WTC11 (cell line): ENCODE data around the gene CAMTA1. TPM values are rescaled to one million over a fixed set of nuclear protein-coding genes. Genes with fewer than 3 reads are reported as not detected.

Experiments
- ATAC-seq: fragments of 200-7000 bp; cut with Tn5 transposase; 2 replicates; pipeline ENCODE4 v1.10.0; 2021; ENCODE audit warnings: mild to moderate bottlenecking, moderate library complexity
- CTCF ChIA-PET: fragments of 300-600 bp; sonication (Branson Sonifier 250); formaldehyde crosslinking; loops from one replicate; lab custom pipeline; 2021; ENCODE audit warnings: antibody characterized with exemption; lab: Charles Lee
- POLR2A ChIA-PET: fragments of 350-600 bp; sonication (Branson Sonifier 250); formaldehyde crosslinking; loops from one replicate; lab custom pipeline; 2021; ENCODE audit warnings: antibody characterized with exemption; lab: Charles Lee
- DNase-seq: peaks from one replicate; pipeline ENCODE4 v3.0.0; 2021; ENCODE audit warnings: low spot score
- H3K27ac Mint-ChIP-seq: 2 replicates; pipeline ENCODE4 v1.8.0; 2021; ENCODE audit warnings: mixed read lengths
- H3K27me3 Mint-ChIP-seq: 2 replicates; pipeline ENCODE4 v1.8.0; 2021; ENCODE audit warnings: low read depth, mild to moderate bottlenecking, moderate library complexity, mixed read lengths
- H3K36me3 Mint-ChIP-seq: 2 replicates; pipeline ENCODE4 v1.8.0; 2021; ENCODE audit warnings: mixed read lengths
- H3K4me1 Mint-ChIP-seq: 2 replicates; pipeline ENCODE4 v1.8.0; 2022; ENCODE audit warnings: mixed read lengths
- H3K4me3 Mint-ChIP-seq: 2 replicates; pipeline ENCODE4 v1.8.0; 2021; ENCODE audit warnings: mild to moderate bottlenecking, moderate library complexity, mixed read lengths
- H3K9me3 Mint-ChIP-seq: 2 replicates; pipeline ENCODE4 v1.8.0; 2021; ENCODE audit warnings: mixed read lengths
- AR ChIP-seq: fragments of 250-450 bp; sonication (Bioruptor Pico); IDR thresholded peaks from 2 replicates; pipeline ENCODE4 v1.9.0; 2021; ENCODE audit warnings: mild to moderate bottlenecking
- EMX1 ChIP-seq: fragments of 250-450 bp; sonication (Bioruptor Pico); IDR thresholded peaks from 2 replicates; pipeline ENCODE4 v1.8.0; 2021; ENCODE audit warnings: mild to moderate bottlenecking
- GTF2I ChIP-seq: fragments of 250-450 bp; sonication (Bioruptor Pico); conservative IDR thresholded peaks from 2 replicates; pipeline ENCODE4 v1.4.0; 2021; ENCODE audit warnings: mild to moderate bottlenecking
- KAT7 ChIP-seq: sonication (generic); formaldehyde crosslinking; IDR thresholded peaks from 2 replicates; pipeline ENCODE4 v1.8.1; 2023; ENCODE audit warnings: missing genetic modification reagents, mild to moderate bottlenecking, borderline replicate concordance
- MYBL2 ChIP-seq: sonication (generic); formaldehyde crosslinking; IDR thresholded peaks from 2 replicates; pipeline ENCODE4 v1.8.1; 2023; ENCODE audit warnings: mild to moderate bottlenecking, moderate library complexity, missing genetic modification reagents
- NR2C2 ChIP-seq: sonication (generic); formaldehyde crosslinking; IDR thresholded peaks from 2 replicates; pipeline ENCODE4 v1.8.0; 2022; ENCODE audit warnings: mild to moderate bottlenecking, missing genetic modification reagents
- PRDM15 ChIP-seq: sonication (generic); formaldehyde crosslinking; IDR thresholded peaks from 2 replicates; pipeline ENCODE4 v1.8.0; 2022; ENCODE audit warnings: missing genetic modification reagents
- SMAD3 ChIP-seq: sonication (generic); formaldehyde crosslinking; IDR thresholded peaks from 2 replicates; pipeline ENCODE4 v1.8.0; 2022; ENCODE audit warnings: missing genetic modification reagents, mild to moderate bottlenecking, borderline replicate concordance
- SOX15 ChIP-seq: fragments of 250-450 bp; sonication (Bioruptor Pico); IDR thresholded peaks from 2 replicates; pipeline ENCODE4 v1.9.0; 2021; ENCODE audit warnings: mild to moderate bottlenecking
- TEAD1 ChIP-seq: sonication (generic); formaldehyde crosslinking; IDR thresholded peaks from 2 replicates; pipeline ENCODE4 v1.8.0; 2022; ENCODE audit warnings: mild to moderate bottlenecking, missing genetic modification reagents
- ZNF219 ChIP-seq: sonication (generic); formaldehyde crosslinking; IDR thresholded peaks from 2 replicates; pipeline ENCODE4 v1.8.0; 2023; ENCODE audit warnings: missing genetic modification reagents, mild to moderate bottlenecking, borderline replicate concordance
- ZNF396 ChIP-seq: fragments of 250-450 bp; sonication (Bioruptor Pico); IDR thresholded peaks from 2 replicates; pipeline ENCODE4 v1.8.0; 2021; ENCODE audit warnings: mild to moderate bottlenecking, moderate library complexity, borderline replicate concordance
- total RNA-seq: library from RNA; stranded (reverse); gene quantifications from 3 replicates; pipeline ENCODE4 v1.2.3, GENCODE V29; 2021
- TF ChIP-seq, protein P1 (sequence below): sonication (generic); formaldehyde crosslinking; IDR thresholded peaks from 2 replicates; pipeline ENCODE4 v1.8.0; 2023; ENCODE audit warnings: mild to moderate bottlenecking, missing genetic modification reagents
- TF ChIP-seq, protein P2 (sequence below): fragments of 250-450 bp; sonication (Bioruptor Pico); IDR thresholded peaks from 2 replicates; pipeline ENCODE4 v1.9.0; 2021; ENCODE audit warnings: moderate library complexity, mild to moderate bottlenecking, inconsistent platforms, borderline replicate concordance
- TF ChIP-seq, protein P3 (sequence below): sonication (generic); formaldehyde crosslinking; conservative IDR thresholded peaks from 2 replicates; pipeline ENCODE4 v1.8.1; 2023; ENCODE audit warnings: mild to moderate bottlenecking, low read depth, missing genetic modification reagents, moderate library complexity
- TF ChIP-seq, protein P4 (sequence below): sonication (generic); formaldehyde crosslinking; conservative IDR thresholded peaks from 2 replicates; pipeline ENCODE4 v1.8.1; 2022; ENCODE audit warnings: mild to moderate bottlenecking, missing genetic modification reagents
- TF ChIP-seq, protein P5 (sequence below): sonication (generic); formaldehyde crosslinking; IDR thresholded peaks from 2 replicates; pipeline ENCODE4 v1.8.1; 2022; ENCODE audit warnings: mild to moderate bottlenecking, missing genetic modification reagents, moderate library complexity, borderline replicate concordance

CAMTA1 gene
- total RNA-seq, 1 experiment from 2014 or later, result 86.4 TPM

DNA sequence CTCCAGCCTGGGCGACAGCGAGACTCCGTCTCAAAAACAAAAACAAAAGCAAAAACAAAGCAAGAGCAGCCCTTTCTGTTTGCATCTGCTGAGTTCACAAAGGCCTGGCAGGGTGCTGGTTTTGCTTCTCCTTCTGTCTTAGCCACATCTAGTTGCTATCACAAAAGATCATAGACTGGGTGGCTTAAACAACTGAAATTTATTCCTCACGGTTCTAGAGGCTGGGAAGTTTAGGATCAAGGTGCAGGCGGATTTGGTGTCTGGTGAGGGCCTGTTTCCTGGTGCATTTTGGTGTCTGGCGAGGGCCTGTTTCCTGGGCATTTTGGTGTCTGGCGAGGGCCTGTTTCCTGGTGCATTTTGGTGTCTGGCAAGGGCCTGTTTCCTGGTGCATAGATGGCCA, 471.3 kb downstream of the CAMTA1 start:
- no peak for TF ChIP-seq ZNF396 (CRISPR knock-in tag)
- TF ChIP-seq, all 79 proteins: peak for 0
- Mint-ChIP-seq H3K4me1 (peaks cover 27% of the 10 kb centered on the region), H3K9me3 (no peaks in the 10 kb centered on the region), H3K36me3 (no peaks in the 10 kb centered on the region), H3K27ac (no peak overlapping the region), H3K4me3 (no peak overlapping the region), H3K27me3 (no peaks in the 10 kb centered on the region)
- ChIA-PET CTCF (no interaction called here), POLR2A (no interaction called here)
- no peak for ATAC-seq
- DNase-seq, result no peak

DNA sequence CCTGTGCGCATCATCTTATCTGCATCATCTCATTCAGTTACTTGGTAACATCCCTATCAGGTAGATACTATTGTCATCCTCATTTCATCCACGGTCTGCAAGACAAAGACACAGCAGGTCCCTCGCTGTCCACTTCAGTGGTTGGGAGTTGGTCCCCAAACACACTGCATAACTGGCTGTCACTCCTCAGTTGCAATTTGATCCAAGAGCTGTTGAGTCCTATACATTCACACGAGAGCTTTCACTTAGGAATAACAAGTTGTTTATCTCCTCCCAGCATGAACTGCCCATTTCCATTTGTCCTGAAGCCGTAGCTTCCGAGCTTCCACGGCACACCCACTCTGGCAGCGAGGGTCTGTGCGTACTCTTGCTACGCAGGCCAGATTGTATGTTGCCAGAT, 472.0 kb downstream of the CAMTA1 start:
- Mint-ChIP-seq H3K9me3 (no peaks in the 10 kb centered on the region), H3K27me3 (no peaks in the 10 kb centered on the region), H3K36me3 (no peaks in the 10 kb centered on the region), H3K4me1 (peaks cover 27% of the 10 kb centered on the region), H3K4me3 (no peak overlapping the region), H3K27ac (peak overlapping the region; percentile 54; the same call in 1 of the 2 replicates)
- no peak for TF ChIP-seq GTF2I (CRISPR knock-in tag)
- TF ChIP-seq, protein P1, sequence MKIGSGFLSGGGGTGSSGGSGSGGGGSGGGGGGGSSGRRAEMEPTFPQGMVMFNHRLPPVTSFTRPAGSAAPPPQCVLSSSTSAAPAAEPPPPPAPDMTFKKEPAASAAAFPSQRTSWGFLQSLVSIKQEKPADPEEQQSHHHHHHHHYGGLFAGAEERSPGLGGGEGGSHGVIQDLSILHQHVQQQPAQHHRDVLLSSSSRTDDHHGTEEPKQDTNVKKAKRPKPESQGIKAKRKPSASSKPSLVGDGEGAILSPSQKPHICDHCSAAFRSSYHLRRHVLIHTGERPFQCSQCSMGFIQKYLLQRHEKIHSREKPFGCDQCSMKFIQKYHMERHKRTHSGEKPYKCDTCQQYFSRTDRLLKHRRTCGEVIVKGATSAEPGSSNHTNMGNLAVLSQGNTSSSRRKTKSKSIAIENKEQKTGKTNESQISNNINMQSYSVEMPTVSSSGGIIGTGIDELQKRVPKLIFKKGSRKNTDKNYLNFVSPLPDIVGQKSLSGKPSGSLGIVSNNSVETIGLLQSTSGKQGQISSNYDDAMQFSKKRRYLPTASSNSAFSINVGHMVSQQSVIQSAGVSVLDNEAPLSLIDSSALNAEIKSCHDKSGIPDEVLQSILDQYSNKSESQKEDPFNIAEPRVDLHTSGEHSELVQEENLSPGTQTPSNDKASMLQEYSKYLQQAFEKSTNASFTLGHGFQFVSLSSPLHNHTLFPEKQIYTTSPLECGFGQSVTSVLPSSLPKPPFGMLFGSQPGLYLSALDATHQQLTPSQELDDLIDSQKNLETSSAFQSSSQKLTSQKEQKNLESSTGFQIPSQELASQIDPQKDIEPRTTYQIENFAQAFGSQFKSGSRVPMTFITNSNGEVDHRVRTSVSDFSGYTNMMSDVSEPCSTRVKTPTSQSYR (CRISPR knock-in tag), result no peak
- ChIA-PET CTCF (no interaction called here), POLR2A (no interaction called here)
- ATAC-seq, result no peak
- DNase-seq, result no peak

DNA sequence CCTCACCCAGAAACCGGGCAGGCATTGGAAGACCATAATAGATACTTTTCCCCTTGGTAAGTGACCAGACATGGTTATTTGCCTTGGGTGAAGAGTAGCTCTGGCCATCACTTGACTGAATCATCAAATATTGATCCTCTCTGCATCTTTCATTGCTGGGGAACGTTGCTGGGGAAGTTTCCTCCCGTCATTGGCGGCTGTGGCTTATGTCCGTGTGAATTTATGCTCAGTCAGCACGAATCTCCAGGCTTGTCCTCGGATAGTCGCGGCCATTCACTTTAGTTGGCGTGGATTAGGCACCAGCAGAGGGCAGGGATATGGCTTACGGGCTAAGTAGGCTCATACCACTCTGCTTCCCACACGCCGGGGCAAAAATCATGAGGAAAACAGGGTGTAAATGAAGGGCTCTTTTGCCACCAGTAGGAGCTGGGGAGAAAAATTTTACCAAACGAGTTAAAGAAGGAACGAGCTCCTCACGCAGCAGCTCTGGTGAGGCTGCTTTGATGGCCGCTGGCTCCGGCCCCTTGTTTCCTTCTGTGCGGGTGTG, 473.4 kb downstream of the CAMTA1 start:
- CTCF ChIA-PET, result interaction anchor here (0.9 kb wide), 1 partner anchor 389 kb away, joined by 3 read pairs; no protein-coding TSS in a partner anchor
- ATAC-seq (no peak), DNase-seq (no peak)
- Mint-ChIP-seq H3K4me1 (peaks cover 21% of the 10 kb centered on the region), H3K9me3 (no peaks in the 10 kb centered on the region), H3K36me3 (no peaks in the 10 kb centered on the region), H3K27me3 (no peaks in the 10 kb centered on the region)
- POLR2A ChIA-PET, result no interaction called here
- TF ChIP-seq MYBL2 (CRISPR knock-in tag) (no peak), SOX15 (CRISPR knock-in tag) (no peak), EMX1 (CRISPR knock-in tag) (no peak), ZNF219 (CRISPR knock-in tag) (no peak), TEAD1 (CRISPR knock-in tag) (no peak), GTF2I (CRISPR knock-in tag) (no peak), KAT7 (CRISPR knock-in tag) (no peak), PRDM15 (CRISPR knock-in tag) (no peak), AR (CRISPR knock-in tag) (no peak), SMAD3 (CRISPR knock-in tag) (no peak), NR2C2 (no peak)
- TF ChIP-seq, protein P2, sequence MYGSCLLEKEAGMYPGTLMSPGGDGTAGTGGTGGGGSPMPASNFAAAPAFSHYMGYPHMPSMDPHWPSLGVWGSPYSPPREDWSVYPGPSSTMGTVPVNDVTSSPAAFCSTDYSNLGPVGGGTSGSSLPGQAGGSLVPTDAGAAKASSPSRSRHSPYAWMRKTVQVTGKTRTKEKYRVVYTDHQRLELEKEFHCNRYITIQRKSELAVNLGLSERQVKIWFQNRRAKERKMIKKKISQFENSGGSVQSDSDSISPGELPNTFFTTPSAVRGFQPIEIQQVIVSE (CRISPR knock-in tag), result no peak
- TF ChIP-seq, protein P3, sequence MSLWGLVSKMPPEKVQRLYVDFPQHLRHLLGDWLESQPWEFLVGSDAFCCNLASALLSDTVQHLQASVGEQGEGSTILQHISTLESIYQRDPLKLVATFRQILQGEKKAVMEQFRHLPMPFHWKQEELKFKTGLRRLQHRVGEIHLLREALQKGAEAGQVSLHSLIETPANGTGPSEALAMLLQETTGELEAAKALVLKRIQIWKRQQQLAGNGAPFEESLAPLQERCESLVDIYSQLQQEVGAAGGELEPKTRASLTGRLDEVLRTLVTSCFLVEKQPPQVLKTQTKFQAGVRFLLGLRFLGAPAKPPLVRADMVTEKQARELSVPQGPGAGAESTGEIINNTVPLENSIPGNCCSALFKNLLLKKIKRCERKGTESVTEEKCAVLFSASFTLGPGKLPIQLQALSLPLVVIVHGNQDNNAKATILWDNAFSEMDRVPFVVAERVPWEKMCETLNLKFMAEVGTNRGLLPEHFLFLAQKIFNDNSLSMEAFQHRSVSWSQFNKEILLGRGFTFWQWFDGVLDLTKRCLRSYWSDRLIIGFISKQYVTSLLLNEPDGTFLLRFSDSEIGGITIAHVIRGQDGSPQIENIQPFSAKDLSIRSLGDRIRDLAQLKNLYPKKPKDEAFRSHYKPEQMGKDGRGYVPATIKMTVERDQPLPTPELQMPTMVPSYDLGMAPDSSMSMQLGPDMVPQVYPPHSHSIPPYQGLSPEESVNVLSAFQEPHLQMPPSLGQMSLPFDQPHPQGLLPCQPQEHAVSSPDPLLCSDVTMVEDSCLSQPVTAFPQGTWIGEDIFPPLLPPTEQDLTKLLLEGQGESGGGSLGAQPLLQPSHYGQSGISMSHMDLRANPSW (CRISPR knock-in tag), result no peak
- TF ChIP-seq, protein P4, sequence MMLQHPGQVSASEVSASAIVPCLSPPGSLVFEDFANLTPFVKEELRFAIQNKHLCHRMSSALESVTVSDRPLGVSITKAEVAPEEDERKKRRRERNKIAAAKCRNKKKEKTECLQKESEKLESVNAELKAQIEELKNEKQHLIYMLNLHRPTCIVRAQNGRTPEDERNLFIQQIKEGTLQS (CRISPR knock-in tag), result no peak
- TF ChIP-seq, protein P5, sequence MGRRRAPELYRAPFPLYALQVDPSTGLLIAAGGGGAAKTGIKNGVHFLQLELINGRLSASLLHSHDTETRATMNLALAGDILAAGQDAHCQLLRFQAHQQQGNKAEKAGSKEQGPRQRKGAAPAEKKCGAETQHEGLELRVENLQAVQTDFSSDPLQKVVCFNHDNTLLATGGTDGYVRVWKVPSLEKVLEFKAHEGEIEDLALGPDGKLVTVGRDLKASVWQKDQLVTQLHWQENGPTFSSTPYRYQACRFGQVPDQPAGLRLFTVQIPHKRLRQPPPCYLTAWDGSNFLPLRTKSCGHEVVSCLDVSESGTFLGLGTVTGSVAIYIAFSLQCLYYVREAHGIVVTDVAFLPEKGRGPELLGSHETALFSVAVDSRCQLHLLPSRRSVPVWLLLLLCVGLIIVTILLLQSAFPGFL (CRISPR knock-in tag), result no peak
- TF ChIP-seq, all 79 proteins: peak for 0
- Mint-ChIP-seq H3K27ac (peak overlapping the region; percentile 19; the same call in 1 of the 2 replicates), H3K4me3 (no peak overlapping the region)
